Right renal pelvis (tissue), 4 donors: Measurements from ENCODE around the gene TBC1D22A. TPM values are rescaled to one million over a fixed set of nuclear protein-coding genes. Genes with fewer than 3 reads are reported as not detected.
"Not testable (repeated sequence)": the region's sequence is repeated elsewhere in the genome, so short reads cannot be mapped to it uniquely, and the experiment has no call there.

Experiments used
- DNase-seq, 4 donors: peaks; one replicate each; pipeline ENCODE4 v3.0.0-alpha.2; 2013; ENCODE audit warnings: low read depth in 4 of 4, low spot score in 3 of 4, missing footprints in 1 of 4
- polyA plus RNA-seq, 4 donors: library from polyadenylated mRNA; unstranded; fragments of 120-200 nt; gene quantifications; one replicate each; pipeline ENCODE4 v1.2.1, GENCODE V29; 2013; ENCODE audit not compliant: insufficient read length in 4 of 4

TBC1D22A gene
- 10 to 100 TPM; 17.8 to 19.7 (median 18.2) TPM for polyA plus RNA-seq

DNA sequence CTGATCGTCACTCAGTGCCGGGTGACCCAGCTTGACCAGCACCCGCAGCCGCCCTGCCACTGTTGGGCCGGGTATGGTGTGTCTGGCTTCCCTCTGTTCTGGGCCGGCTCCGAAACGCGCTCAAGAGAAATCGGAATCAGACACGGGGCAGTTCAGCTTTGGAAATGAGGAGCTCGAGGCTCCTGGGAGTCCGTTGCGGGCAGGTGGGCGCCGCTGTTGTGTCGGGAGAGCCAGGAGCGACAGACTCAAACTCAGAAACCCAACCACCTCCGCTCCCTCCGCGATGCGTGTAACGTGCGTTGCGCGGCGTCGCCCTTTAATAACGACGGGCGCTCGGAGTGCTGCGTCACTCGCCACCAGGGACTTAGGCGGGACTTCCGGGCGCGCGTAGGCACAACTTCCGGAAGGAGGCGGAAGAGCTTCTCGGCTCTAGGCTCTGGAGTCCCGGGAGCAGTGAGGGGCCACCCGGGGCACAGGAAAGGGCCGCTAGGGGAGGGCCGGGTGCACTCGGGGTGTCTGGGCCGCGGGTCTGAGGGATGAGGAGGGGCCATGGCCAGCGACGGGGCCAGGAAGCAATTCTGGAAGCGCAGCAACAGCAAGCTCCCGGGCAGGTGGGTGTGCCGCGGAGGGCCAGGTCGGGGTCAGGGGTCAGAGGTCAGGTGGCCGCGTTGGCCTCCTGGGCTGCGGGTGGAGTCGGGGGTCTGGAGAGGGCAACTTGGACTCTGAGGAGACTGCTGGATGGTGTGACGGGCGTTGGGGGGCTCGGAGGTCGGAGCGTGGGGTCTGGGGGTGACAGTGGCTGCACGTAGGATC lies at the start of gene TBC1D22A:
Gene TBC1D22A (plus strand): TSS at position 413 of the 813 bp plus-strand sequence. CDS start 137 bp downstream, at position 550.
- DNase-seq: peak; percentile 85 to 91 (median 88)

DNA sequence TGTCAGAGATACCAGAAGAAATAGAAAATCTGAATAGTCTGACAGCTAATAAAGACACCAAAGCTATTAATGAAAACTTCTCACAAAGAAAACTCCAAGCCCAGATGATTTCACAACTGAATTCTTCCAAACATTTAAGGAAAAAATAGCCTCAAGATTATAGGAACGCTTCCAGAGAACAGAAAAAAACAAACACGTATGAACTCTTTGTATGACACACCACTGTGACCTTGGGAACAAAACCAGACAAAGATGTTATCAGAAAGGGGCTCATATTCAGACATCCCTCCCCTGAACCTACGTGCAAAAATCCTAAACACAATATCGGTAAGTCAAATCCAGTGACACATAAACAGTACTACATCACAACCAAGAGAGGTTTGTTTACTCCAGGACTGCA lies 47.9 kb upstream of the TBC1D22A start:
- DNase-seq: no peak

DNA sequence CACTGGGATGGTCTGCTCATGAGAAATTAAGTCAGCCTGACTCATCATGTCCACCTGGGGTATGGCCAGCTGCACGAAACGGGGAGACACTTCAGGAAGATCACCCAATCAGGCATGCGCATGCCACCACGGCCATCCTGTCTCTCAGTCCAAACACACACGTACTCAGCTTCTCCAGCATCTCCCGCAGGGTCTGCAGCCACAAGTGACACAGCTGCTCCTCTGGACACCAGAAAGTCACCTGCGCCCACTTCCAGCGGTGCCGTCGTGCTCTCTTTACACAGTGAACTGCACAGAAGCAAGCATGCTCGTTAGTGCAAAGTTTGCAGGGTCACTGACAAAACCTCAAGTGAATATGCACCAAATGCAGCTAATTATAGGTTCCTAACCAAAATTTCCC lies 42.5 kb upstream of the TBC1D22A start:
- no peak for DNase-seq

DNA sequence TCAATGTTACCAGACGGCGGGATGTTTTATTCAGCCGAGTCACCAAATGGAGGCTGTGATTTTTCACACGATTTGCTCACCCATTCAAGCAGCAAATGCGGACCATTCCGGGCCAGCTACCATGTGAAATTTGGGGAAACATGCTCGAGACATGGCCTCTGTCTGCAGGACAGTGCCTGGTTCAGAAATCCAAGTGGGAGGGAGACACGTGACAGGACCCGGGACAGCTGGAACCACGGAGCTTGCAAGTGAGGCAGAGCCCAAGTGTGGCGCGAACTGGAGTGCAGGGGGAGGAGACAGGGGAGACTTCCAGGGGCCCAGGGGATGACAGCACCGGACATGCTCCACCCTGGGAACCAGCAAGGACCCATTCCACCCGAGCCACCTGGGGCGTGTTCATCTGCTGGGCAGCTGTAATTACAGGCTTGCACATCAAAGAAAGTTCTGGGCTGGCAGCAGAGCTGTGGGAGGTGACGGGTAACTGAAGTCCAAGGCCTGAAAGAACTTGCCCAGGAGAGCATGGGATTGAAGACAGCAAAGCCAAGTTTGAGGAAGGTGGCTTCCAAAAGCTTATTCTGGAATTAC lies 40.9 kb upstream of the TBC1D22A start:
- no peak for DNase-seq

- DNase-seq: no peak
Observed at GRCh38 chr22:46723882-46724281, 38.6 kb upstream of the TBC1D22A start.

DNA sequence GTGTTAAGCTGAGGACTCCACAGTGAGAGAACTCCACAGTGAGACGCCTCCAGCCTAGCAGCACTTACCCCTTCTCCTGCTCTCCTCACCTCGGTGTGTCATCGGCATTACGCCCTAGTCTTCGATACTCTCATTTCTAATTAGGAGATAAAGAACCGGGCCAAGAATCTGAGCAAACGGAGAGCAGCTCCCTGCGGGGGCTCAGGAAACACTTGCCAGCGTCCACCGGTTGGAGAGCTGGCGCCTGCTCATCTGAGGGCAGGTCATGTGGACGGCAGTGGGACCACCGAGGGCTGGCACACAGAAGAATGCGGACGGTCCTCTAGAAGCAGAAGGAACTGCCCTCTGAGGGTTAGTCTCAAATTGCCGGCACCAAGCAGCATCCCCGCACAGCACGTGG lies 37.4 kb upstream of the TBC1D22A start:
- no peak for DNase-seq

DNA sequence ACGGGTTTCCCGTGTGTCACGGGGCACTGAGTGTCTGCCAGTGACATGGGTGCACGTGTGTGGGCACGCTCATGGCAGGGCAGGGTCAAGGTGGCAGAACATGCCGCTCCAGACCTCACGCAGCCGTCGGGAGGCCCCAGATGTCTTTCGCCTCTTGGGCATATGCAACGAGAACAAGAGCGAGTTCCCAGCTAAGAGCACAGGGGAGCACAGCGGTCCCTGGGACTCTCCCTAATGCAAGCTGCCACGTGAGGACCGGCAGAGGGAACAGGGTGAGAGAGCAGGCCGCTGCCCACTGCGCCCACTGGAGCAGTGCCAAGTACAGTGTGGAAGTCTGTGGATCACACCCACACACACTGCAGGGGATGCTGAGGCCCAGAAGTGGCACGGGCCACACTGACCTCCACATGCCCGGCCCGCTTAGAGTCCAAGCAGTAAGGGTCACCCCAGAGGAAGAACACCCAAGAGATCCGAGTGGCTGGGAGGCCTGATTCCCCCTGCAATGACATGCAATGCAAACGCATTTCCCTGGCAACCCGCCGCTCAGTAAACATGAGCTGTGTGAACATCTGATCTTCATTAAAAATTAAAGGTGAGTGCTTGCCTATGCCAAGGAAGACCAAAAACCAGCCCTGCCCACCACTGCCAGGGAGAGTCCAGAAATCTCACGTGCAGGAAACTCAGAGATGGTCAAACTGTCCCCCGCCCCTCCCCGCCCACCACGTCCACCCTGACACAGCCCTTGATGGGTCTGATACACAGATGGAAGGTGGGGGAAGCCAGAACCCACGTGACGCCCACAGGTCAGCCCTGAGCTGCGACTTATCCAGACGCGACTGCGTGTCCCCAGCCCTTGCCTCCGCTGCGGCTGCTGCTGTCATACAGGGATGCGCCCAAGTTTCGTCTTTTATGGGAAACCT lies 36.1 kb upstream of the TBC1D22A start:
- DNase-seq: no peak

GRCh38 chr22:46726986-46727317 lies 35.5 kb upstream of the TBC1D22A start:
- no peak for DNase-seq

DNA sequence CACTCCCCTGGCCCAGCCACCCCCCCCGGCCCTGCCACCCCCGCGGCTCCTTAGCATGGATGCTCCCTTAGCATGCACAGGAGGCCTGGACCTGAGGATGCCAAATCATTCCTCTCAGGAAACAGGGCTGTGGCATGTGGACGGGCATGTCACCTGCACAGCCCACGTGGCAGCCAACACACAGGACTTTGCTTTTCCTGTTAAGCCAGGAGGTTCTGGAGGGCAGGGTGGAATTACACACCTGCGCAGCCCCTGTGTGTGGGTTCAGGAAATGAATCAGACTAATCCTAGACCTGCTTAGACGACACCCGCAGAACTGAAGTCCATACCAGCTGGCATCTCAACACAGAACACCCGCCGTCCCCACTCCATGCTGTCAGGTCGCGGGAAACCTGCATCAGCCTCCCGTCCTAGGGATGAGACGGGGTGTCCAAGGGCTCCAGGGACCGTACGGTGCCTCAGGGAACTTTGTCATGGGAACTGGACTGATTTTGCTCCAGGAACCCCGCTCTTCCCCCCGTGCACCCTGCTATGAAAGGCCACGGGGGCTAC lies 34.6 kb upstream of the TBC1D22A start:
- no peak for DNase-seq

DNA sequence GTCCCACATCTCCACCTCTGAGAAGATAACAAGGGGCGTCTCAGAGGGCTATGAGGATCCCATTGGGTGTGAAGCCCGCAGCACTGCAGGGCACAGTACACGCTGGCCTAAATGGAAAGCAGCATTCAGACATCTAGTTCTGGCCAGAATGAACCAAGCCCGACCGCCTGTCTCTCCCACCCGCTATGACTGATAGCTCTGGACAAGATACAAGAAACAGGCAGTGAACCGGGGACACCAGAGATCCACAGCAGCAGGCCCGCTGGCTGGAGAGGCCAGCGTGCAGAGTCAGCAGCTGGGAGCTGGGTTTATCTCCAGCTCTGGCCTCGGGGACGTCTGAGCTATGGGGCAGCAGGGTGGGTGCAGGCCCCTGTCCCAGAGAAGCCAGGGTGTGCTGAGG lies 34.0 kb upstream of the TBC1D22A start:
- no peak for DNase-seq

DNA sequence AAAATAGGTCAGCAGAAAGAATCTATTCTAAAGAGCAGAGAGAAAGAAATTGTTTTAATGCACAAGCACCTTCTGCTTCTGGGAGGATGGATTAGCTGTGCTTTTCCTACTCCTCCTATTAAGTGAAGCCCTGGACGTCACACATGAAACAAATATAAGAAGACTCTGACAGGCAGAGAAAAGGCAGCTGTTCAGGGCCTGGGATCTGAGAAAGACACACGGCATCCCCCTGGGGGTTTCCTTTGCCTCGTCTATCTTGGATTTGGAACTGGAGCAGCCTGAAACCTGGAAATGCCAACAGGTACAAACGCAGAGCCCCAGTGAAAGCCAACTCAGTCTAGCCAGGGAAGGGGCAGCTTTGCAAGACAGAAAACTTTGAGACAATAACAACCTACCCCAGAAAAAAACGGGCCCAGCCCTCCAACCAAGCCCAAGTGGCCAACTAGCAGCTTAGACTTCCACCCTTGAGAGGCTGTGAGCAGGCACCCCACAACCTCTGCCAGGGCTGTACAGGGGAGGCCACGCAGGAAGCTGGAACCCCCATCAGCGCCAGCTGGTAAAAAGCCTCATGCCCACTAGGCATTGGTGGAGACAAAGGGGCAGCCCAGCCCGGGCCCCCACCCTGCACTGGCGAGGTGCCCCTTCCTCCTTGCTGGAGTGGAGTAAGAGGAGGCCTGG lies 31.7 kb upstream of the TBC1D22A start:
- peak in 1 of 4 donors; percentile 33 for DNase-seq

GRCh38 chr22:46731246-46732040 lies 31.0 kb upstream of the TBC1D22A start:
- DNase-seq: peak in 1 of 4 donors; percentile 61

GRCh38 chr22:46732041-46732379 lies 30.4 kb upstream of the TBC1D22A start:
- DNase-seq: no peak

DNA sequence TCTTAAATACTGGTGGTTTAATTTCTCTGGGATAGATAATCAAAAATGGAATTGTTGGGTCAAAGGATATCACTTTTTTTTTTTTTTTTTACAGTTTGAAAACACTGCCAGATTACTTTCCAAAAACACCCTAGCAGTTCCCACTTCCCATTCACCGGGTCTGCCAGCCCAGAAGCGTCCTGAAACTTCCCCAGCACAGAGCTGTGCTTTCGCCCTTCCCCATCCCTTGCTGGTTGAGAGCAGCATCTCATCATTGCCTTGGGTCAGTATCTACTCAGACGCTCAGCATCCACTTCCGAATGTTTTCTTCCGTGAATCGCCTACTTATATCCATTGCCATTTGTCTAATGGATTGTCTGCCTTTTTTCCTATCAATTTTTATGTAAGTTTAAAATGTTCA lies 29.9 kb upstream of the TBC1D22A start:
- no peak for DNase-seq

DNA sequence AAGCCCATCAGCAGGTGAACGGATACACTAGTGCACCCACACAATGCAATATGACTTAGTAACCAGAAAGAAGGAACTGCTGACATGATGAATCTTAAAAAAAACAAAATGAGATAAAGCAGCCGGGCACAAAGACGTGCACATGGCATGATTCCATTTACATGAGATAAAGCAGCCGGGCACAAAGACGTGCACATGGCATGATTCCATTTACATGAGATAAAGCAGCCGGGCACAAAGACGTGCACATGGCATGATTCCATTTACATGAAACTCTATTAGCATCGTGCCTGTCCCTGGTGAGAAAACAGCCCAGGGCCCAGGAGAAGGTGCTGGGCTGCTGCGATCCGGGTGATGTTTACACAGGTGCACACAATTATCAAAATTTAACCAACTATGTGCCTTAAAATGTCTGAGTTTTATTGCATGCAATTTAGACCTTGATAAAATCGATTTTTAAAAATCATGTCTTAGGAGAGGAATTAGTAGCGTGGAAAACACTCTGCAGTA lies 28.2 kb upstream of the TBC1D22A start:
- not testable (repeated sequence) for DNase-seq

- DNase-seq: no peak
Observed at GRCh38 chr22:46734830-46735453, 27.5 kb upstream of the TBC1D22A start.

DNA sequence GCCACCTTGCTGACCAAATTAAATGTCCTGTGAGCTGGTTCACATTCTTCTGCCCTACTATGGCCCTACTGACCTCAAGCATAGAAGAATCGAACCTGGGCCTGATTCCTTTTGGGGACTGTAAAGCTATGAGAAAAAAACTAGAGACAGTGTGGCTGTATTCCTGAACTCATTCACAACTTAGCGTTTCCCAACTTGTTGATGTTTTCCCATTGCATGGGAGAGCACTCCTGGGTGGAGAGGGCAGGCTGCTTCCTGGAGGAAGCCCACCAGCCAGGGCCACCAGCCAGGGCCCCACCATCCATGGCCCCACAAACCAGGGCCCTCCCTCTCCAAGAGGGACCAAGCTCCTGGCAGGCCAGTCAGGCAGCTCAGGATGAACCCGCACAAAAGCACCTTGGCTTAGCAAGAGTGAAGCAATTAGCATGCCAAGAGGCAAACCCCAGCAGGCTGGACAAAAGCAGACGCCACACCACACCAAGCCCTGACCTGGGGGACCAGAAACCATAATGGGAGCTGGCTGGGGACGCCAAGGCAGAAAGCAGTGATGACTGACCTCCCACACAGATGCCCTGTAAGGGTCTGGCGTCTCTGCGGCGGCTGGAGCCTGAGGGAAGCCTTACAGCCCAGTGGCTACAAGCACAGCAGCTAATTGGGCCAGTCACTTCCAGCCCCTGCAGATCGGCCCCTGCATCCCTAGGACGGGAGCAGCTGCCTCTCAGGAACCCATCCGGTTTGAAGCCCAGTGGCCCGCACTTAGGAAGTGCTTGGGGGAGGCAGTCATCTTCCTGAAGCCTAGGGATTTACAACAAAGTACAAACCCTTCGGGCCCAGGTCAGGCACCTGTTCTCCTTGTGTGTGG lies 26.5 kb upstream of the TBC1D22A start:
- DNase-seq: no peak

GRCh38 chr22:46736705-46737104 lies 25.7 kb upstream of the TBC1D22A start:
- DNase-seq: no peak
